ENCODE data around the gene SRPRB.

Gene SRPRB

GRCh38 chr3:133820129-133820528, 14.5 kb downstream of the SRPRB start:
- Mint-ChIP-seq H3K4me1 (no peaks in the 10 kb centered on the region), H3K27ac (no peak overlapping the region), H3K36me3 (ENCODE audit: low read depth) (peaks cover 52% of the 10 kb centered on the region), H3K9me3 (no peaks in the 10 kb centered on the region), H3K27me3 (ENCODE audit: low read depth) (no peaks in the 10 kb centered on the region), H3K4me3 (no peak overlapping the region)
- TF ChIP-seq, protein P1, sequence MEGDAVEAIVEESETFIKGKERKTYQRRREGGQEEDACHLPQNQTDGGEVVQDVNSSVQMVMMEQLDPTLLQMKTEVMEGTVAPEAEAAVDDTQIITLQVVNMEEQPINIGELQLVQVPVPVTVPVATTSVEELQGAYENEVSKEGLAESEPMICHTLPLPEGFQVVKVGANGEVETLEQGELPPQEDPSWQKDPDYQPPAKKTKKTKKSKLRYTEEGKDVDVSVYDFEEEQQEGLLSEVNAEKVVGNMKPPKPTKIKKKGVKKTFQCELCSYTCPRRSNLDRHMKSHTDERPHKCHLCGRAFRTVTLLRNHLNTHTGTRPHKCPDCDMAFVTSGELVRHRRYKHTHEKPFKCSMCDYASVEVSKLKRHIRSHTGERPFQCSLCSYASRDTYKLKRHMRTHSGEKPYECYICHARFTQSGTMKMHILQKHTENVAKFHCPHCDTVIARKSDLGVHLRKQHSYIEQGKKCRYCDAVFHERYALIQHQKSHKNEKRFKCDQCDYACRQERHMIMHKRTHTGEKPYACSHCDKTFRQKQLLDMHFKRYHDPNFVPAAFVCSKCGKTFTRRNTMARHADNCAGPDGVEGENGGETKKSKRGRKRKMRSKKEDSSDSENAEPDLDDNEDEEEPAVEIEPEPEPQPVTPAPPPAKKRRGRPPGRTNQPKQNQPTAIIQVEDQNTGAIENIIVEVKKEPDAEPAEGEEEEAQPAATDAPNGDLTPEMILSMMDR (IDR thresholded peaks at IDR 0.05; ENCODE audit: unreplicated experiment in 3 of 3) = no peak

DNA sequence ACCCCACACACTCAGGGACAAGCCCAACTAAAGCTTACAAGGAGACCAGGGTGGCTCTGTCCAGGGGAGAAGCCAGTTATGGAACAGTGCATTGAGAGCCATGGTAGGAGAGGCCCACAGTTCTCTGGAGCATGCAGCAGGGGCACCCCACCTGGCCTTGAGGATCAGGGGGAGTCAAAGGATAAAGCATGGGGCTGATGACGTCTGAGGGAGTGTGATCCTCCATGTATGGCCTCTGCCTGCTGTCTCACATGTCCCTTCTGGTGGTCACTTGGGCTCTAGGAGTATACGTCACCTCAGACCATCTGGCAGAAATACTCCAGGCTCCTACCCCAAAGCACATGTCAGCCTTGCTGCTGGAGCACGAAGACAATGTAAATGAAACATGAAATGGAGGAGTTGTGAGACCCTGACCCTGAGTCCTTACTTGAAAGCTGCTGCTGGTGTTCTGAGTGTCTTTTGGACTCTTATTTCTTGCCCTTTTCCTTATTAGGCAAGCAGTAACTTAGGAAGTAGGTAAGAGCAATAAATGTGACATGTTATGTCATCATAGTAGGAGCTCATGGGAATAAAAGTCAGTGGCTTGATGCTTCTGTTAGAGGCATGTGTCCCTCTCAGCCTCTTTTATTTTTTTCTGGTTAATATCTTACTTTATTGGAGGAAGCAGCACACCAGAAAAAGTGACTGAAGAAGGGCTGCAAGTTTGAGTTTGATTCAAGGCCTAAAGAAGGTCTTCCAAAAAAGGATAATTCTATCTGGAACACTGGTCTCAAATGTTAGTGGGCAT, 15.5 kb downstream of the SRPRB start:
- H3K27ac Mint-ChIP-seq = peak overlapping the region in 1 of 3 experiments; percentile 36
- H3K27me3 Mint-ChIP-seq (ENCODE audit: low read depth) = no peaks in the 10 kb centered on the region
- H3K9me3 Mint-ChIP-seq = no peaks in the 10 kb centered on the region
- H3K4me1 Mint-ChIP-seq = no peaks in the 10 kb centered on the region
- H3K4me3 Mint-ChIP-seq = no peak overlapping the region
- peaks cover 56% of the 10 kb centered on the region for H3K36me3 Mint-ChIP-seq (ENCODE audit: low read depth)
- TF ChIP-seq, protein P1 (IDR thresholded peaks at IDR 0.05; ENCODE audit: unreplicated experiment in 3 of 3) = no peak

DNA sequence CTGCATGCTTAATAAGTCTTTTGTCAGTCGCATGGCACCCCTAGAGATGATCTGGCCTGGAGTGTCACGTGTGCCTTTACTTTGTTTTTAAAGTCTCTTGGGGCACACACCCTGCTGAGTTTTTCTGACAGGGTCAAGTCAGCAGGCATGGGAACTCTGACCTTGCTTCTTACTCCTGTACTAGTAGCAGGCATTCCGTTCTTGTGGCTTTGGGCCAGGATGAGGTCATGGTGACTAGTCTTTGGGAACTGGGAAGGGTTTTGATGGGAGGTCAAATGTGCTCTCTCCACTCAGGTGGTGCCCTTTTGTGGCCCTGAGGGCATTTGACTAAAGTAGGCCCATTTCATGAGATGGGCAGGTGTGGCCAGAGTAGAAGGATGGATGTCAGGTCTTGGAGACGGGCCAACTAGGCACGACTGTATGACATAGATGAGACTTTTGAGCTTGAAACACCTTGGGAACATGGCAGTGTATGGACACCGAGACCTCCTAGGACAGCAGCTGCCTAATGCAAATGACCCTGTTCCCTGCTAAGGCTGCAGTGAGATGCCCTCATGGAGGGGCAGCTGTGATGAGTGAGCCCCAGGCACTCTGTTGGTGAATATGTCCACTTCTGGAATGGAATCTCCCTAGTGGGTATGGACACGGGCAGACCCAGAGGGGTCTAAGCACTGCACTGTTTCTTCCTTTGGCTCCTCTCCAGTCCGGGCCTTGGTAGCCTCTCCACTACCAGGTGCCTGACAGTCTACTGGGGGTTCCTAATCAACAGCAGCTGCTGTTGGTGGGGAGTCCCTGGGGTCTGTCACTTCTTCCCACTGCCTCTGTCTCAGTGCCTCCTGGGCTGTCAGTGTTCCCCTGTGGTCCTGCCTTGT, 16.4 kb downstream of the SRPRB start:
- Mint-ChIP-seq H3K4me1 (no peaks in the 10 kb centered on the region), H3K4me3 (no peak overlapping the region), H3K36me3 (ENCODE audit: low read depth) (peaks cover 60% of the 10 kb centered on the region), H3K9me3 (no peaks in the 10 kb centered on the region), H3K27me3 (ENCODE audit: low read depth) (no peaks in the 10 kb centered on the region), H3K27ac (no peak overlapping the region)
- TF ChIP-seq, protein P1 (IDR thresholded peaks at IDR 0.05; ENCODE audit: unreplicated experiment in 3 of 3) = no peak

- H3K4me3 Mint-ChIP-seq = no peak overlapping the region
- TF ChIP-seq, protein P1 (IDR thresholded peaks at IDR 0.05; ENCODE audit: unreplicated experiment in 3 of 3) = no peak
- peaks cover 52% of the 10 kb centered on the region for H3K36me3 Mint-ChIP-seq (ENCODE audit: low read depth)
- no peaks in the 10 kb centered on the region for H3K9me3 Mint-ChIP-seq
- no peaks in the 10 kb centered on the region for H3K27me3 Mint-ChIP-seq (ENCODE audit: low read depth)
- H3K4me1 Mint-ChIP-seq = no peaks in the 10 kb centered on the region
- no peak overlapping the region for H3K27ac Mint-ChIP-seq
Measured at GRCh38 chr3:133824961-133825485, 19.4 kb downstream of the SRPRB start.

- no peaks in the 10 kb centered on the region for H3K4me1 Mint-ChIP-seq
- no peak overlapping the region for H3K27ac Mint-ChIP-seq
- no peak overlapping the region for H3K4me3 Mint-ChIP-seq
- TF ChIP-seq, protein P1 (IDR thresholded peaks at IDR 0.05; ENCODE audit: unreplicated experiment in 3 of 3) = no peak
- H3K9me3 Mint-ChIP-seq = no peaks in the 10 kb centered on the region
- H3K27me3 Mint-ChIP-seq (ENCODE audit: low read depth) = no peaks in the 10 kb centered on the region
- H3K36me3 Mint-ChIP-seq (ENCODE audit: low read depth) = peaks cover 41% of the 10 kb centered on the region
Measured at GRCh38 chr3:133825969-133826727, 20.5 kb downstream of the SRPRB start.

Measured in nephron (organoid).